HG03025 (cell line): ENCODE data around the gene ZNF287.

Experiments
- ATAC-seq: cut with Tn5 transposase; IDR thresholded peaks from one replicate; pipeline ENCODE4 v1.9.1; 2021; ENCODE audit warnings: mild to moderate bottlenecking, moderate library complexity; ENCODE audit not compliant: unreplicated experiment, low FRiP score

ZNF287 gene

GRCh38 chr17:16517477-16517876 is 51.5 kb downstream of the ZNF287 start:
- no peak for ATAC-seq

GRCh38 chr17:16516594-16517051 is 52.4 kb downstream of the ZNF287 start:
- no peak for ATAC-seq

GRCh38 chr17:16515933-16516332 is 53.1 kb downstream of the ZNF287 start:
- ATAC-seq: no peak

GRCh38 chr17:16513873-16514272 is 55.1 kb downstream of the ZNF287 start:
- ATAC-seq: no peak

- ATAC-seq: no peak
These were observed 57.0 kb downstream of the ZNF287 start for GRCh38 chr17:16512011-16512410.

GRCh38 chr17:16511593-16511992 is 57.4 kb downstream of the ZNF287 start:
- ATAC-seq: no peak

- ATAC-seq: no peak
These were observed 61.0 kb downstream of the ZNF287 start for GRCh38 chr17:16507918-16508533.

GRCh38 chr17:16506188-16506587 is 62.8 kb downstream of the ZNF287 start:
- no peak for ATAC-seq

GRCh38 chr17:16504984-16505383 is 64.0 kb downstream of the ZNF287 start:
- ATAC-seq: no peak
